ENCODE measurements around the gene MRM1.

DNA sequence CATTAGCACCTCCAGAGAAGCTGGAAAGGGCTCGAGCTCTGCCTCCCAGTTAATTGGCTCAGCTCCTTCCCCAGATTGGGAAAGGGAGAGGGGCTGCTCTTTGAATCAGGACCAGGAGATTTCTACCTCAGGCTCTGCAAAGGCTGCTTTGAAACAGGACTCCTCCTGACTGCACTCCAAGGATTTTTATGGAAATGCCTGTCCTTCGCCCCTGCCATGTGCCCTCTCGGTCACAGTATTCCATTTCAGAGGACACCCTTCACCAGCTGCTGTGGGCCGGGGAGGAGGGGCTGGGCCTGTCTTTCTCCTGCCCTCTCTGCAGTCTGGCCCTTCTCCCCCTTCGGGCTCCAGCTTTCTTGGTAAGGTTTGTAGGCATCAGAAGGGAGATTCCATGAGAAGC lies 13.6 kb downstream of the MRM1 start:
- TF ChIP-seq, protein P1, sequence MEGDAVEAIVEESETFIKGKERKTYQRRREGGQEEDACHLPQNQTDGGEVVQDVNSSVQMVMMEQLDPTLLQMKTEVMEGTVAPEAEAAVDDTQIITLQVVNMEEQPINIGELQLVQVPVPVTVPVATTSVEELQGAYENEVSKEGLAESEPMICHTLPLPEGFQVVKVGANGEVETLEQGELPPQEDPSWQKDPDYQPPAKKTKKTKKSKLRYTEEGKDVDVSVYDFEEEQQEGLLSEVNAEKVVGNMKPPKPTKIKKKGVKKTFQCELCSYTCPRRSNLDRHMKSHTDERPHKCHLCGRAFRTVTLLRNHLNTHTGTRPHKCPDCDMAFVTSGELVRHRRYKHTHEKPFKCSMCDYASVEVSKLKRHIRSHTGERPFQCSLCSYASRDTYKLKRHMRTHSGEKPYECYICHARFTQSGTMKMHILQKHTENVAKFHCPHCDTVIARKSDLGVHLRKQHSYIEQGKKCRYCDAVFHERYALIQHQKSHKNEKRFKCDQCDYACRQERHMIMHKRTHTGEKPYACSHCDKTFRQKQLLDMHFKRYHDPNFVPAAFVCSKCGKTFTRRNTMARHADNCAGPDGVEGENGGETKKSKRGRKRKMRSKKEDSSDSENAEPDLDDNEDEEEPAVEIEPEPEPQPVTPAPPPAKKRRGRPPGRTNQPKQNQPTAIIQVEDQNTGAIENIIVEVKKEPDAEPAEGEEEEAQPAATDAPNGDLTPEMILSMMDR (IDR thresholded peaks at IDR 0.05), result no peak
- TF ChIP-seq POLR2A (IDR thresholded peaks at IDR 0.05), result no peak
